ENCODE data around the gene FIP1L1.

Gene FIP1L1

DNA sequence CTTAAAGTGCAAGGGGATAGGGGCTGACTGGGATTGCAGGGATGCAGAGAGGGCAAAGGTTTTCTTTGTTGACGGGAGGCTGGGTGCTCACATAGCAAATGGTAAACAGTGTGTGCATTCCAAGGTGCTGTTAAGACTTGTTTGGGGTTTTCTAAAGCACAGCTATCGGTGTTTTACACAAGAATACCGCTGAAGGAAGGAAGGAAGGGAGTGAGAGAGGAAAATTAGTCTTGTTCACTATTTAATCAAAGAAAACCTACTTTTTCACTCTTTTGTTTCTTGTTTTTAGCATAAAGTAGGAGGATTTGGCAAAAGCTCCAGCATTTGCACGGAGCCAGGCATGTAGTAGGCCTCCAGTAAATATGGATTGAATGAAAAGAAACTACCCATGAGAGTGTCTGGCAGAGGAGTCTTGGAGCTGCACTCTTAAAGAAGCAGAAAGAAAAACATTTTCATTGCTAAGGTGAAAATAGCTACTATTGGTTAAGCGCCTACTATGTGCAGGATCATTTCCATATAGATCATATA, 99.7 kb downstream of the FIP1L1 start:
- DNase-seq: no peak

DNA sequence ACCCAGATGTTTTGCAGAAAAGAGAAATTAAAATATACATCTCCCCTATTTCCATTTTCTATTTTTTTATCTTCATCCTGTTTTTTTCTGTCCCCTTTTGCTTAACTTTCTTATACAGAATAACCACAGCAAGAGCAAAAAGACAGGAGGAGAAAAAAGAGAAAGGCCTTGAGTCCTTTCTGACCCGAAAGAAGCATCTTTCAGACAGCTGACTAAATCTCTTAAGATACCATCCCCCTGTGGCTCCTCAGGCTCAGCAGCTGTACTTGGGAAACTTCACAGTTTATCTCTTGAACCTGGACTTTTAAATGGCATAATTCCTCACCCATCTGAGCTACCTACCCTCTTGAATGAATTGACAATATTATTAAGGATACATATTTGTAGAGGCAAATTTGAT, 100.2 kb downstream of the FIP1L1 start:
- DNase-seq: no peak

DNA sequence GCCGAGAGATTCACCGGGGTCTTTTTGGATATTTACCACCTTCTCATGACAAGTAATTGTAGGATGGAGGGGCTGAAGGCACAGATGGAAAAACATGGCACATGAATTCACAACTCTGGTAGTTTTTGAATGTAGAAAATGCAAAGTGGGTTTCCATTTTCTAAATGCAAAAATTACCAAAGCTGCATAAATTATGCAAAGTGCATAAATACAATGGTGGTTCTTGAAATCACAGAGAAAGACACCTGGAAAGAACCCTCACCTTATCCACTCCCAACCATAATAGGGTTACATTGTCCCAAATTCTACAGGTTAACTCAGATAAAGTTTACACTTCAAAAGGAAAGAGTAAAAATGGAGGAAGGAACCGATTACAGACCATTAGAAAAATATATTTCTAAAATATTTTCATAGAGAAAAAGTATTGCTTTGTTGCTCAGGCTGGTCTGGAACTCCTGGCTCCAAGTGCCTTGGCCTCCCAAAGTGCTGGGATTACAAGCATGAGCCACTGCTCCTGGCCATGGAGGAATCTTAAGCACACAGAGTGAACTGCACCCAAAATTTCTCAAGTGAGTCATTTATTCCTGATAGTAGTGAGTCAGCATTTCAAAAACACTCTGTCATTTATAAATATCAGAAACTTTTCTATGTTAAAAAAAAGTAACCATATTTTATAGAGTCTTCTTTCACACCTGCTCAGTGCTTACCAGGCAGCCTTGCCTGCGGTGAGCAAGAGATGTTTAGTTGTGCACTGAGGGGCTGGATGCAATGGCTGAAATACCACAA, 101.4 kb downstream of the FIP1L1 start:
- no peak for DNase-seq

DNA sequence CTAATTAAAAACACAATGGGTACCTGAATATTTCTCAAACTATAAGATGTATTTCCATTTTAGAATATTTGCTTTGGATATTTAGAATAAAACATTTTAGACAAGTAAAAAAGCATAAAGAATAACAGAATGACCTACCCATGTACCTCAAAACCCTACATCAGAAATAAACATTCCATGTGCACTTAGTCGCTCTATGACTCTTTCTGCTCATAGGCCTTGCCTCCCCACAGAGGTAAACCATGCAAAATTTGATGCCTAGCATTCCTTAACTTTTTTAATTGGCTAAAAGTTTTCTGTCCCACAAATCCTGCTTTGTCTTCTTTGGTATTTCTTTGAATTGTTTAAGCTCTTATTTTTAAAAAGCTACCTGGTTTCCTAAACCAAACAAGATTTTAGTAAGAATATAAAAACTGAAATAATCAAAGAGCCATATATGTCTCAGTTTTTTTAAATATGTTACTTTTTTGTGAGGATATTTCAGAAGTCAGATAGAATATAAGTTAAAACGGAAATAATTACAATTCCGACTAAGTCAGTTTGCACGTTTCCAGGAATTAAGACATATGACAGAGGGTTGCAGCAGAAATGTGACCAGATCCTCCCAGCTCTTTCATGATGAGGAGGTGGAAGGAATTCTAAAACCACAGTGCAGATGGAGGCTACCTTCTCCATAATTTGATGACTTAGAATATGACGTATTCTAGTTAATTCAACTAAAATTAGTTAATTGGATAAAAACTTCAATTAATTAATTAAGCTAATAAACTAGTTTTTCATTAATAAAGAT, 102.5 kb downstream of the FIP1L1 start:
- no peak for DNase-seq

DNA sequence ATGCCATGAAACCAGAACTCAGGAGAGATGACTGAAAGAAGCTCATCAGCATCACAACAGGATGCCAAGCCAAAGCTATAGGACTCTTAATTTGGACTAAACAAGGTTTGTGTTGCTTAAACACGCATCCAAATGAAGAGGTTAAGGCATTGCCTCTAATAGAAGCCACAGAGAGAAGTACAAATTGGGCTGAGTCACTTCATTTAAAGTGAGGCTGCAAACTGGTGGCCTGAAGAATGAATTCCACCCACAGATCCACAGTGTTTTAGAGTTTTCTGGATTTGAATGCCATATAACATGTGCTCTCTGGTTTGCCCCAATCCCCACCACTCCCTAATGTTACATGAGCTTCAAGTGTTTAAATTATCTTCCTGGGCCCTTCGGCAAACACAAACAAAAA, 103.5 kb downstream of the FIP1L1 start:
- DNase-seq: no peak

DNA sequence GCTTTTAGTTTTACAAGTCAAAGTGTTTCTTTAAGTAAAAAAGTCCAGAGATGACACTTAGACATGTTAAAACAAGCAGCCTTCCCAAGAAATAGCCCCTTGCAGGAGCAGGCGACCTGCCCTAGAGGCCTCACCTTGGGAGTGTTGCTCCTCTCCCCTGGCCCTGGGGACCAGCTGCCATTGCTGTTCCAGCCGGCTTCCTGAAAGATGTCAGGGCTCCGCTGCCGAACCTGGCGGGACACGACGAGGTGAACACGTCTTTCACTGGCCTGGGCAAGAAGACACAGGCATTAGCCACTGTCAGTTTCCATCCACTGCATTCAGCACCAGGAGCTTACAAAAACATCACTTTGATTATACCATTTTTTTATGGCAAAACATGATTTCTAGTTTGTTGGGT, 104.1 kb downstream of the FIP1L1 start:
- no peak for DNase-seq

DNA sequence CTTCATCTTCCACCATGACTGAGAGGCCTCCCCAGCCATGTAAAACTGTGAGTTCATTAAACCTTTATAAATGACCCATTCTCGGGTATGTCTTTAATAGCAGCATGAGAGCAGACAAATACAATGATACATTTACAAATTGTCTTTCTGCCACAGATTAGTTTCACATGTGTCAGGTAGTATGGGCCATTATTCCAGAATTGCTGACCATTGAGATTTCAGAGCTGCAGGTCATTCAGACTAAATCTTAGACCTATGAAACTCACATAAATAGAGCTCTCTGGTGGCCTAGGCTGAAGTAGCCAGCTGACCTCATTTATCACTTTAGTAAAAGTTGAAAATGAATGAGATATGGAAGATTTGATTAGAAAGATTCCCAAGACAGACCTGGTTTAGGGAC, 105.8 kb downstream of the FIP1L1 start:
- DNase-seq: no peak

DNA sequence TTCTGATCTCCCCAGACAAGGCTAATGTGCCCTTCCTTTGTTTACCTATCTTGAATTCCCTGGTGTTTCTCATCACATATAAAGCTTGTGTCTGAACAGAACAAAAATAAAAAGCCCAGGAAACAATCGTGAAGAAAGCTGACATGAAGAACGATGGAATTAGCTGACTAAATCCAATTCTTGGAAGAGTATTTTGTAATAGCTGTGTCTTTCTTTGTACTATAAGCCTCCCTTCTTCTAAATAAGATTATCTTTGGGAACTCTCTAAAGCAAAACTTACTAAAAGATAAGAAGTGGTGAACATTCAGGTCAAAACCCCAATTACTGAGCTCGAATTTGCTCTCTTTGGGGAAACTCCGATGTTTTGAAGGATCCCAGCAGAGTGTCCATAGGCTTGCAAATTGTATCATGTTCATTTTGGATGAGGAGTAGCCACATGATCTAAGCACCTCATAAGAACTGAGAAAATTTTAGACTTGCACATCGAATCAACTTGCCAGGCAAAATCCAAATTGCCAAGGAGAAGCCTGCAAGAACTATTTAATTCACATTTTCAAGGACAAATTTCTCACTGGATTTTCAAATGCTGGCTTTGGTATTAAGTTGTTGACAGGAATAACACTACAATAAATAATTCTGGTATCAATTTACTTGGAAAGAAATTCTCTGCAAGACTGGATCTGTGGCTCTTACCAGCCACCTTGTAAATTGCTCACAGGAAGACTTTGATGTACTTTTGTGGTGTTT, 107.6 kb downstream of the FIP1L1 start:
- no peak for DNase-seq

DNA sequence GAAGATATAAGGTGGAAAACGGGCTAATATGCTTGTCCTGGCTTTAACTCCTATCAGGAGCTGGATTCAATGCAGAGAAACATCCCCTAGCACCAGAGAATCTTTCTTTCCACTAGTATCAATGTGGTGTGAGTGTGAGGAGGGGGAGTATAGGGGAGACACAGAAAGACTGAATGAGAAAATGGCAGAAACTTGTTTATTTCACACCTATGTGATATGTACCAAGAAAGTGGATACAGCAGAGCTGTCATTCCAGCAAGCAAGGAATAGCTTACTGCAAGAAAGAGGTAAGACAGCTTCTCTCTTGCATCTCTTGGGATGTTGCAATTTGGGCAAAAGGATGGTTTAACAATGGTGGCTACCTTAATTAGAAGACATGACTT, 108.2 kb downstream of the FIP1L1 start:
- DNase-seq: no peak

DNA sequence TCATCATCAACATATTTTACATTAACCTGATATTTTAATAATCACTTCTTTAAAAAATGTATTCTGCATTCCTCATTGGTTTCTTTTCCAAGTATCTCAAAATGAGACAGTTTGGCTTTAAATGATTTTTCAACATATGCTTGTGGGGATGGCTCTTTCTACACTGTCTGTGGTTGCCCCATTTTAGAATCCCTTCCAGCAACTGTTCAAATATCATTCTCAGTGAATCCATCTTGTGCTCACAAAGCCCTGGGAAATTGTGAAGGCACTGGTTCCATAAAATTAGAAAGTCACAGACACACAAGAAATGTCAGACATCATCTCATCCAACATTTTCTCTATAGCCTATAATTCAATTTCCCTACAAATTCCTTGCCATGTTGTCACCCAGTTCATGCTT, 110.3 kb downstream of the FIP1L1 start:
- DNase-seq: no peak

DNA sequence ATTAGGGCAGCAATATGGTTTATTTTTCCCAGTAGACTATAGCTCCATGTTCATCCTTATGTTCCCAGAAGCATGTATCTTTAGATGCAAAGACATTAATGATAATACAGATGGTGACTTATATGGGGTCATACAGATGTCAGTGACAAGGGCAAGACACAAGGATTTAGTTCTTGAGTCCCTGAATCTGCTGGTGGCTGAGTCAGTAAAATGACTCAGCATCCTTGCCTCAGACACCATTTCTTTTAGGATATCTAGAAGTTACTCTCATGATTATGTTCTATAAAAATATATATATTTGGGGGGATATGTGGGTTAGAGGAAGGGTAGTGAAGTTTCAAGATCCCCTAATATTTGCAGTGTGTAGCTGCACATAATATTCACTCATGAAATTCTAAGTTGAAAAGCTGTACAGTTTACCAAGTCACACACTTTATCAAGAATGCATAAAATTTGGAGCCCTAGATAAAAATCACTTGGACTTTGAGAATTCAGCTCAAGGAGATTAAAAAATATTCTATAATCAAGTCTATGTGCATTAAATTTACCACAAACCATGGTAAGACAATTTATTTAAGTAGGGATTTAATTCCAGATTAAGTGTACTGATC, 111.9 kb downstream of the FIP1L1 start:
- no peak for DNase-seq

DNA sequence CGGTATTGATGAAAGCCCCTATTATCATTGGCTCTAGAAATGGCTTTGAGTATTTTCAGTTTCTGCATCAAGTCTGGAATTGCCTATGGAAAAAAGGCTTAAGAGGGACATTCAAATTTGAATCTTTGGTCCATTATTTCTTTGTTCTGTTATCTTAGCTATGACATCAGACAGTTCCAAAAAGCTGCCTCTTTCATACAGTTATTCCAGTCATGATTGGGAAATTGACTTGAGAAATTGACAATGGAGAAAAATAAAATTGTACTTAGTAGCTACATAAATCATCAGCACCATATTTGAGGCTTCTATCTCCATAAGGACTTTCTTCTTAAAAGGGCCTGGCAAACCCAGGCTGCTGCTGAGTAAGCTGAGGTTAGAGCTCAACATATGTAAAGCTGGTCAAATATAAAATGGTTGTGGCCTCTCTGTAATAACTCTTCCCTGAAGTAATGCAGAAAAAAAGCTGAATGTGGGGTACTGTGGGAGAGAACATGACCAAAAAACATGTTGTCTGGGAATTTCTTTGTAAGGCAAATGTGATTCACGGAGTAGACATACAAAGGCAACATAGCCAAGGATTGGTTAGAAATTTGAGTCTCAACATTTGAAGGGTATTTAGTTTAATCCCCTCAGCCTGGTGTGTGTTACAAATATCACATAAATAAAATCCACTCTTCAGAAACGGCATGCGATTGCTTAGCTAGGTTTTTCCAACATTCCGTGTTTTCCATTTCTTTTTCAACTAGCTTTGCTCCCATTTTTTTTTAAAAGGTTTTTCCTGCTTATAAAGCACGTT, 112.9 kb downstream of the FIP1L1 start:
- no peak for DNase-seq

DNA sequence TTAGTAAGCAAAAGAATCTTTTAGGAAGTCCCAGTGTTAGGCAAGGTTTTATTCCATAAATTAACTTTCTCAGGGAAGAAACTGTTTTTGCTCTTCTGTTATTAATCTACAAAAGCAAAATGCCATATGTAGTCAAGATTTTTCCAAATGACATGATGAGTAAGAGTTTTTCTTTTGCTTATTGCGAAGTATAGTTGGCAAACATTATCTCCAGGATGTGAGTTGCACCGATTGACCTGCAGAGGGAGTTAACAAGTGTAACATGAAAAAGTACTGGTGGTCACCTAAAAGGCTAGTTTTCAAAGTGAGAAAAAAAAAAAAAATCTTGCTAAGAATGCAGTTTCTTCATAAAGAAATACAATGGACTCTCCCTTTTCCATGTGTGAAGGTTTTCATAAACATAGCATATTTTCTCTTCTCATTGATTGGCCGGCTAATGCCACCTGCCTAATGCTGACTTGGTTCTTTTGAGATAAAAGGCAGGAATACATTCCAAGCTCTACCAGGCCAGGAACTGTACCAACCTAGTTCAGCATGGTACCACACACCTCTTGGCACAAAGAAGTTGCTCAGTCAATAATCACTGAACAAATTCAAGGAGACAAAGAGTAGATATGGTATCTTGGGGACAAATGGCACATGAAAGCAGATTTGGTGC, 113.7 kb downstream of the FIP1L1 start:
- DNase-seq: no peak

DNA sequence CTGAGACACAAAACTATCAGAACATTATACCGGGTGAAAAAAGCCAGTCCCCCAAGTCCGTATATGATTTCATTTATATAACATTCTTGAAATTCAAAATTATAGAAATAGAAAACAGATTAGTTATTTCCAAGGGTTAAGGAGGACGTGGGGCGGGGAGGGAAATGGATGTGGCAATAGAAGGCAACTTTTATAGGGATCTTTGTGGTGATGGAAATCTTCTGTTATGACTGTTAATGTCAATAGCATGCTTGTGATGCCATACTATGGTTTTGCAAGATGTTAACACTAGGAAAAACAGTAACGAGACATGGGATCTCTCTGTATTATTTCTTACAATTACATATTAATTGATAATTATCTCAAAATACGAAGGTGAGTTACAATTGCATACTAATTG, 117.4 kb downstream of the FIP1L1 start:
- DNase-seq: no peak

DNA sequence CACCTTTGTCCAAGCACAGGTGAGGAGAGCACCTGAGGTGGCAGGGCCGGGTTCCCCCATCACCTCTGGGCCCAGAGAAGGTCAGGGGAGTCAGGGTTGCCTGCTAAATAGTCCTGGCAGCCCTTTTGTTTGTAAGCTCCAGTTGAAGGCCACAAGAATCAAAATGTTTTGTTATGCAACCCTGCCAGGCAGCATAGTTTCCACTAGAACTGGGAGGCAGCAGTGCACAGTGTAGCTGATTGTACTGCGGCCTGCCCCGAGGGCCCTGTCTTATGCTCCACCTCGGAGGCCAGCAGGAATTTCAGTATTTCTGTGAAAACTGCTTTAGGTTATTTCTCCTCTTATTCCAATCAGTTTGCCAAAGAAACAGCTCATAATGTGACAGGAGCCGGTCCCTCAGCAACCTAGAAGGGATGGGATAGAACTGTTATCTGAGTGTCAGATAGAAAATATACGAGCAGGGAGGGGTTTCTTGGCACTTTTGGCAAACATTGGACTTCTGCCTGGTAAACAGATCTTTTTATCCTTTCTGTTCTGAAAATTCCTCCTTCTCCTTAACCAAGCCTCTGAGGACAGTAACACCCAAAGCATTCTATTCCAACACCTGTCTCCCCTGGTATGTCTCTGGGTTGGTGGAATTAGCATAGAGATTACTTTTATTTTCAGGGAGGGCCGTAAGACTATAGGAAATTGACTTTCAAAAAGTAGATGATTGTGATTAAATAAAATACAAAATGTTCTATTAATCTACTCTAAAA, 120.2 kb downstream of the FIP1L1 start:
- no peak for DNase-seq

DNA sequence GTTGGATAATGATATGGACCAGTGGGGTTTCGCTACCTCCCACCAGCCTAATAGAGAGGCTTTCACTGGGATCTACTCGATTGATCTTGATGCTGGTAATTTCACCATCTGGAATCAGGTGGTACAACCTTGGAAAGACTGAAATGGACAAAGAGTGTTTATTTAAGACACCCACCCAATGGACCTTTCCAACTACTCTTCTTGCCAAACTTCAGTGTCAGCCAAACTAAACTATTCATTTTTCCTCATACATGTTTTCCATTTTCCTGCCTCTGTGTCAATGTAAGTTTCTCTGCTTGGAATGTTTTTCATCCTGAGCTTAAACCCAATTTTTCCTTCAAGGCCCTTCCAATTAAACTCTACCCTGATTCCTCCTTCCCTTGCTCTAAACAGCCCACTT, 121.3 kb downstream of the FIP1L1 start:
- DNase-seq: no peak

DNA sequence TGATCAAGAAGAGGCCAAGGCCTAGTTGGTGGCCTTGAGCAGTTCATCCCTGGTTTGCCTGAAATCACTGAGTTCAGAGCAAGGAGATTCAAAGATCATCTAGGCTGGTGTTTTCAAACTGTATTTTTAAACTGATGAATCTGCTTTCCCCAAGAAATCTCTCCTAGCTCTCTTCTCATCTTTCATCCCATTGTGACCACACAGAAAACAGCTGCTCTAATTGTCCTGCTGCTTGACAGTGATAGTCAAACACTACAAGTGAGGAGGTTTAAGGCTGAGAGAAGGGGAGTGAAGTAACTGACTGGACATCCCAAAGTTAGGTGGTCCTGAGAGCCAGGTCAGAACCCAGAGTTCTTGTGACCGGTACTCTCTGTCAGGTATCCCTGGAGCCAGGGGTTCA, 122.3 kb downstream of the FIP1L1 start:
- DNase-seq: no peak

DNA sequence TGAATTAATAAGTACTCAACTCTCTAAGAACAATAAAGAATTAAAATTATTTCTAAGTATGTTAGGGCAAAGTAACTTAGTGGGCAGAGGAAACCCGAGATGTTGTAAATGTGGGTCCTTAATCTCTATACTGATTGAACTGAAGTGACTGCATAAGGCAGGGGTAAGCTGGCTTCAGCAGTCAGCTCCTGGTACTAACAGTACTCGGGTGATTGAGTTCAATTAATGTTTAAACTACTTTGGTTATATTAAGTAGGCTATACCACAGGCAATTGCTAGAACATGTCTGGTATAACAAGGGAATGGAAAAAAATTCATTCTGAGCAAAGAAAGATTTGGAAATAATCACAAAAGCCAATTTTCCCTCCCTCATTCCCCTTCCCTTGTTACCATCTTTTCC, 123.1 kb downstream of the FIP1L1 start:
- DNase-seq: no peak

DNA sequence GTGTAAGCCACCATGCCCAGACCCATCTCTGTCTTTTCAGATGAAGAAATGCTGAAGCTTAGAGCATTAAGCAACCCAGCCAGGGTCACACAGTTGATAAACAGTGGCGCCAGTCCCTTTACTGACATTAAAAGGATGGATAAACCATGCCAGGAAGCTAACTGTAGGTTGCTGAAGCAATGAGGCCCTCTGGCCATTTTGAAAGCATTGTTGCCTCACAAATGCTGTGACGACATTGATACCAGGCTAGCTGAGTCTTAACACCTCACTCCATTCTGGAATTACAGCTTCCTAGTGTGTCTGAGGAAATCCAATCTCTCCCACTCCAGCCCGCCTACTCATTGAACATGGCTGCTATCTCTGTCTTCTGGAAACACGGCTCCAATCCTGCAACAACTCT, 124.1 kb downstream of the FIP1L1 start:
- DNase-seq: no peak

DNA sequence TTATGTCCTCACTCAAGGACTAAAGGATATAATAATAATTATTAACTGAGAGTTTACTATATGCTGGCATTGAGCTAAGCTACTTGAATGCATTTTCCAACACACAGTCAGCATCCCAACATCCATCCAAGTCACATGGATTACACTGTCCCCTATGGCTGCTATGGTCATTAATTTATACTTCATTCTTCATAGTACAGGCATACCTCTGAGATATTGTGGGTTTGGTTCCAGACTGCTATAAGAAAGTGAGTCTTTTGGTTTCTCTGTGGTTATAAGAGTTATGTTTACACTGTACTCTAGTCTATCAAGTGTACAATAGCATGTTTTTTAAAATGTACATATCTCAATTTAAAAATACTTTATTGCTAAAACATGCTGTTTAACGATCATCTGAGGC, 124.7 kb downstream of the FIP1L1 start:
- DNase-seq: no peak

DNA sequence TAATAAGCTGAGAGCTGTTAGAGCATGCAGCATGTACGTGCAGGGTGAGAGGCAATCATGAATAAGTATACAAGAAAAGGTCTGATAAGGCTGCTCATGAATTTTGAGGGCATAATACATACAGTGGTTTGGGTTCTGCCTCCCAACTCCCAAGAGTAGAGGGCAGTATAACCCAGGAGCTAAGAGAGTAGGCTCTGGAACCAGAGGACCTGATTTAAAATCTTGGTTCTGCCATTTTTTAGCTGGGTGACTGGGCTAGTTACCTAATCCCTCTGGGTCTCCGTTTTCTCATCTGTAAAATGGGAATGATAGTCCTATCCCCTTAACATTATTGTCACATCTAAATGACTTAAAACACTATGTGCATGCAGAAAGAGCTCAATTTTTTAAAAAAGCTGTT, 128.5 kb downstream of the FIP1L1 start:
- DNase-seq: no peak
